Measurements from ENCODE around the gene TMEM43.

Gene TMEM43

DNA sequence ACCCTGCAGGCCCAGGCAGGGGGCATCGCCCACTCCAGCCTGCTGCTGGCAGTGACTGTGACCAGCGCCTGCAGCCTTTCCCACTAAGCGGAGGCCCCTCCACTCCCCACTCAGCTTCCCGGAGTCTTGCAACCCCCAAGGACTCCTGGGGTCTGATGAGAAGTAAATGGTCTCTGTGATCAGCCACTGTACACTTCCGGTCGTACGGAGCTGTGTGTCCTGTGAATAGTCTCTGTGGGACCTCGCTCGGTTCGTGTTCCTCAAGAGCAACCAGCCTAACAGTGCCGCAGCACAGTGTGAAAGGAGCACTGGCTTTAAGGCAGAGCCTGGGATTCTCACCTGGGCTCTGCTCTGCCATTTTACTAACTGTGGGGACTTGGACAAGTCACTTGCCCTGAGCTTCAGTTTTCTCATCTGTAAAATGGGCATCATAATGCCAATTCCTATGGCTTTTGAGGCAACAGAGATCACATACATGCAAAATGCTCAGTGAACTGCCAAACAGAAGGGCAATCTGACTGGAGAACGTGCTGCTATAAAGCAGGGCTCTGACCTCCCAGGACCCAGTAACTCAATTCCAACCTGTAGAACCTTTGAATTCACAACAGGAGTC lies 26.7 kb downstream of the TMEM43 start:
- no peak for DNase-seq (ENCODE audit: low spot score)
- TF ChIP-seq CTCF (IDR thresholded peaks at IDR 0.05; ENCODE audit: extremely low read depth, missing control alignments): no peak

DNA sequence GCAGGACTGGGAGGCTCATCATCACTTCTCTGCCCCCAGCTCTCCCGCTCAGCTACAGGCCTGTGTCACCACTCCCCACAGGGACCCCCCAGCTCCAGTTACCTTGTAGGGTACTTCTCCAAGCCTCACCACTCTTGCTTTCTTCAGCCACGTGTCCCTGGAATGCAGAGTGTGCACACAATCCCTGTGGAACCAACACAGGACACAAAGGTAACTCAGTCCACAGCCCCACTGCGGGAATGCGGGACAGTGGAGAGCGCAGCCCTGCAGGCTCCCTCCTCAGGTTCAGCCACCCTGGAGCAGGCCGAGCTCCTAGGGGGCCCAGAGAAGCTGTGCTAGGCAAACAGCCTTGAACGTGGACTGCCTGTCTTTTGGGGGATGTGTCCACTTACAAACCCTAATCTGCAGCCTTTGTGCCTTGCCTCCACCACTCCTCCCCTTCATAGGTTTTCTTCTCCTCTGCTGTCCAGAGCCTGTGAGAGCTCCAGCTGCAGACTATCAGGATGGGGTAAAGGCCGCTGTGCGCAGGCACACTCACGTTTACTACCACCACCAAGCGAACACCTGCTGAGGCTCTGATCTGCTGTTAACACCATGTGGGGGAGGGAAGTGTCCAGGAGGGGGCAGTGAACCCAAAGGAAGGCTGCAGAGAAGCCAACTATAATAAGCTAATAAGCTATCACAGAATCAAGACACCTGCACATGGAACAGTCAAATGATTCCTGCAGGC lies 27.5 kb downstream of the TMEM43 start:
- no peak for TF ChIP-seq CTCF (IDR thresholded peaks at IDR 0.05; ENCODE audit: extremely low read depth, missing control alignments)
- no peak for DNase-seq (ENCODE audit: low spot score)

DNA sequence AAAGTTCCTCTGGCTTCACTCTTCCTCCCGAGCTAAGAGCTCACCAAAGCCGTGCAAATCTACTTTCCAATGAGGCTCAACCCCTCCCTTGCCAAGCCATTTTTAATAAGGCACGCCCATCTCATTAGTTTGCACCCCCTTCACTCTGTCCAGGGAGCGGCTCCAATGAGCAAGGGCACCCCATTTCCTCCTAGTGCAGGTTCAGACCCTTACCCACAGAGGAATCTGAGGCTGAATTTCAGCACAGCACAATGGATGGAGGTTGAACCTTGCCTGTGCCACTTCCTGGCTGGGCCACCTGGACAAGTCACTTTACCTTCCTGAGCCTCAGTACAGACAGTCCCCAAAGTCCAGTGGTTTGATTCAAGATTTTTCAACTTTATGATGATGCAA lies 28.1 kb downstream of the TMEM43 start:
- TF ChIP-seq CTCF (IDR thresholded peaks at IDR 0.05; ENCODE audit: extremely low read depth, missing control alignments): no peak
- no peak for DNase-seq (ENCODE audit: low spot score)

GRCh38 chr3:14153663-14154062 lies 28.8 kb downstream of the TMEM43 start:
- TF ChIP-seq CTCF (IDR thresholded peaks at IDR 0.05; ENCODE audit: extremely low read depth, missing control alignments): no peak
- DNase-seq (ENCODE audit: low spot score): no peak

GRCh38 chr3:14154276-14154675 lies 29.4 kb downstream of the TMEM43 start:
- DNase-seq (ENCODE audit: low spot score): no peak
- TF ChIP-seq CTCF (IDR thresholded peaks at IDR 0.05; ENCODE audit: extremely low read depth, missing control alignments): no peak

GRCh38 chr3:14154895-14155440 lies 30.1 kb downstream of the TMEM43 start:
- TF ChIP-seq CTCF (IDR thresholded peaks at IDR 0.05; ENCODE audit: extremely low read depth, missing control alignments): no peak
- DNase-seq (ENCODE audit: low spot score): no peak

- no peak for TF ChIP-seq CTCF (IDR thresholded peaks at IDR 0.05; ENCODE audit: extremely low read depth, missing control alignments)
- DNase-seq (ENCODE audit: low spot score): no peak
These were observed 31.3 kb downstream of the TMEM43 start for GRCh38 chr3:14156201-14156600.

Data from GM20000 (cell line).